K562 (cell line): ENCODE data around the gene NRXN3. TPM values are rescaled to one million over a fixed set of nuclear protein-coding genes. Genes with fewer than 3 reads are reported as not detected.

Experiments used
- ATAC-seq: fragments of 200-7000 bp; cut with Tn5 transposase; 3 replicates; pipeline ENCODE4 v1.9.1; 2020; ENCODE audit warnings: moderate library complexity
- BruUV-seq: library from RNA; stranded (reverse); fragments of 400-500 nt; replicated peaks from 2 replicates; lab custom pipeline; 2021; lab: Mats Ljungman, UMichigan
- CTCF ChIA-PET: fragments of 300-600 bp; formaldehyde crosslinking; extraction: SDS; loops from one replicate; lab custom pipeline; 2021; ENCODE audit warnings: low intra/inter-chr PET ratio; lab: Yijun Ruan, JAX
- POLR2A ChIA-PET: fragments of 300-600, 350-650 bp; sonication (Branson Sonifier 250); formaldehyde crosslinking; extraction: SDS; loops from one replicate; lab custom pipeline; 2021; ENCODE audit warnings: antibody characterized with exemption, inconsistent platforms; lab: Yijun Ruan, JAX
- DNase-seq, 4 experiments: peaks; one replicate each; pipeline versions ENCODE4 v3.0.0 to v3.0.0-alpha.2; 2011 to 2018; ENCODE audit warnings: low spot score in 3 of 4, mixed read lengths in 3 of 4; ENCODE audit errors: extremely low read depth in 1 of 4
- FAIRE-seq: peaks from 2 replicates; lab custom pipeline; 2011; peaks lifted over from hg19 to GRCh38; lab: Jason Lieb, UNC
- H2AFZ ChIP-seq: 2 replicates; pipeline ENCODE4 v1.6.0; 2011; ENCODE audit warnings: low read depth, low read length, control low read depth, inconsistent platforms
- H3K27ac ChIP-seq: fragments of 200-600 bp; 3 replicates; pipeline ENCODE4 v1.8.0; 2011; ENCODE audit warnings: low read depth, mild to moderate bottlenecking, control low read depth, inconsistent platforms, low read length, moderate library complexity, mixed read lengths; ENCODE audit errors: extremely low read depth
- H3K27me3 ChIP-seq, 2 experiments: fragments of 300-600 bp in 1 of 2; 2 replicates in 1 of 2; 3 replicates in 1 of 2; pipeline versions ENCODE4 v1.6.0 to v1.8.0; 2011; ENCODE audit warnings: inconsistent platforms in 2 of 2, low read length in 2 of 2, mild to moderate bottlenecking in 1 of 2, mixed read lengths in 1 of 2, moderate library complexity in 1 of 2; ENCODE audit not compliant: control insufficient read depth in 2 of 2, insufficient read depth in 2 of 2
- H3K36me3 ChIP-seq: fragments of 300-600 bp; 3 replicates; pipeline ENCODE4 v1.8.0; 2011; ENCODE audit warnings: mild to moderate bottlenecking, low read length, inconsistent platforms; ENCODE audit not compliant: control insufficient read depth, insufficient read depth
- H3K4me1 ChIP-seq, 2 experiments: fragments of 200-600 bp in 1 of 2; replicated peaks in 1 of 2; 2 replicates in 1 of 2; 3 replicates in 1 of 2; pipeline versions ENCODE4 v1.5.1 to v1.8.0; 2011; ENCODE audit warnings: inconsistent platforms in 2 of 2, low read length in 2 of 2, mild to moderate bottlenecking in 1 of 2, mixed read lengths in 1 of 2, moderate library complexity in 1 of 2; ENCODE audit not compliant: control insufficient read depth in 2 of 2, insufficient read depth in 2 of 2
- H3K4me2 ChIP-seq: 2 replicates; pipeline ENCODE4 v1.6.1; 2011; ENCODE audit warnings: low read length, control low read depth, inconsistent platforms, mixed read lengths; ENCODE audit not compliant: insufficient read depth
- H3K4me3 ChIP-seq: fragments of 200-600 bp; sonication (generic), shearing (Covaris generic); 2 replicates; pipeline ENCODE4 v1.5.1; 2016; ENCODE audit warnings: control low read depth, inconsistent platforms
- H3K79me2 ChIP-seq: fragments of 200-600 bp; 3 replicates; pipeline ENCODE4 v1.8.0; 2011; ENCODE audit warnings: low read length, inconsistent platforms; ENCODE audit not compliant: control insufficient read depth, insufficient read depth
- H3K9ac ChIP-seq, 2 experiments: 2 replicates each; pipeline versions ENCODE4 v1.6.0 to v1.6.1; 2011; ENCODE audit warnings: low read depth in 2 of 2, low read length in 2 of 2, control low read depth in 1 of 2, inconsistent platforms in 1 of 2, mild to moderate bottlenecking in 1 of 2, mixed read lengths in 1 of 2; ENCODE audit not compliant: insufficient read depth in 1 of 2
- H3K9me1 ChIP-seq: one replicate; pipeline ENCODE4 v1.6.0; 2011; ENCODE audit warnings: inconsistent platforms, mild to moderate bottlenecking, low read length, moderate library complexity; ENCODE audit not compliant: control insufficient read depth, insufficient read depth
- H3K9me3 ChIP-seq: replicated peaks from 2 replicates; pipeline ENCODE4 v1.5.1; 2011; ENCODE audit warnings: low read depth, low read length, inconsistent platforms; ENCODE audit not compliant: control insufficient read depth, insufficient read depth
- H4K20me1 ChIP-seq: replicated peaks from 2 replicates; pipeline ENCODE4 v1.6.1; 2011; ENCODE audit warnings: low read length, inconsistent platforms, mixed read lengths; ENCODE audit not compliant: control insufficient read depth, insufficient read depth
- ATF3 ChIP-seq, 2 experiments: fragments of 450-650 bp in 1 of 2; sonication (generic) in 1 of 2; formaldehyde crosslinking in 1 of 2; IDR thresholded peaks in 1 of 2; conservative IDR thresholded peaks in 1 of 2; 2 replicates each; pipeline versions ENCODE4 v1.6.1 to v1.8.1; 2016 to 2023; ENCODE audit warnings: mild to moderate bottlenecking in 2 of 2, moderate library complexity in 2 of 2, inconsistent platforms in 1 of 2, missing genetic modification reagents in 1 of 2
- ETV5 ChIP-seq: sonication (generic); formaldehyde crosslinking; IDR thresholded peaks from 2 replicates; pipeline ENCODE4 v1.4.0; 2020; ENCODE audit warnings: low read depth, mild to moderate bottlenecking, missing genetic modification reagents
- NR4A1 ChIP-seq, 2 experiments: fragments of 250-450 bp in 1 of 2; fragments of 450-650 bp in 1 of 2; sonication (Bioruptor Pico) in 1 of 2; IDR thresholded peaks; 2 replicates each; pipeline versions ENCODE4 v1.4.0 to v1.6.1; 2016 to 2020; ENCODE audit warnings: mild to moderate bottlenecking in 2 of 2, missing compliant biosample characterization in 1 of 2, missing genetic modification characterization in 1 of 2, moderate library complexity in 1 of 2
- SP2 ChIP-seq: IDR thresholded peaks from 2 replicates; pipeline ENCODE4 v1.6.1; 2011; ENCODE audit warnings: mild to moderate bottlenecking, low read depth, low read length, moderate library complexity; ENCODE audit not compliant: poor library complexity, severe bottlenecking; ENCODE audit errors: extremely low read depth
- ZBTB1 ChIP-seq: sonication (generic); formaldehyde crosslinking; IDR thresholded peaks from 2 replicates; pipeline ENCODE4 v1.8.1; 2023; ENCODE audit warnings: missing genetic modification reagents, low read depth, mild to moderate bottlenecking, borderline replicate concordance
- ZNF561 ChIP-seq: fragments of 450-650 bp; formaldehyde crosslinking; conservative IDR thresholded peaks from 2 replicates; pipeline ENCODE4 v1.4.0; 2020; ENCODE audit warnings: mild to moderate bottlenecking, moderate library complexity
- WGBS: fragments of 100-300 bp; shearing (Covaris generic); methylation state at CpG from one replicate; pipeline ENCODE4 v1.1.6; 2016; ENCODE audit warnings: low coverage, mixed read lengths; ENCODE audit not compliant: insufficient coverage; ENCODE audit errors: missing lambda C conversion rate; 5-methylcytosine and 5-hydroxymethylcytosine counted together
- in situ Hi-C: fragments of 300-500 bp; cut with MboI; formaldehyde crosslinking; loops from 4 replicates; pipeline ENCODE4 v1.15.0; 2018; ENCODE audit warnings: inconsistent platforms, mixed read lengths
- intact Hi-C: fragments of 100-400 bp; cut with micrococcal nuclease; formaldehyde crosslinking; loops from 2 replicates; pipeline ENCODE4 v1.14.2; 2022
- polyA plus RNA-seq, 8 experiments: library from polyadenylated mRNA; depleted of rRNA in 4 of 8; stranded (reverse) in 5 of 8; unstranded in 3 of 8; fragments of >200 nt; fragmentation: Nextera tagmentation in 2 of 8; fragmentation: Illumina TruSeq in 1 of 8; extraction: Ambion mirVana in 2 of 8; extraction: Trizol in 1 of 8; gene quantifications; 2 replicates each; pipeline versions ENCODE4 v1.2.1 to v1.2.3, GENCODE V29; 2011 to 2014; ENCODE audit warnings: inconsistent platforms in 1 of 8, missing spikeins in 1 of 8
- total RNA-seq, 7 experiments: library from RNA; depleted of rRNA in 6 of 7; stranded (reverse); fragments of >200 nt in 6 of 7; fragmentation: Illumina TruSeq in 2 of 7; extraction: Trizol in 2 of 7; gene quantifications; 2 replicates each; pipeline versions ENCODE4 v1.2.1 to v1.2.3, GENCODE V29; 2011 to 2021; ENCODE audit warnings: low replicate concordance in 1 of 7

The NRXN3 gene
- total and polyA plus RNA-seq, 9 of the 15 experiments (the other 6 are each of a cell fraction or from before 2014, with no cell fraction given), result 0.09 TPM; not detected in 8

GRCh38 chr14:78534141-78534540, 364.0 kb downstream of the NRXN3 start:
- no peak for FAIRE-seq
- in situ Hi-C loops (no loop called here), intact Hi-C loops (no loop called here)
- H2AFZ ChIP-seq, result no peak overlapping the region
- CTCF ChIA-PET, result no interaction called here
- no peak overlapping the region for H3K4me3 ChIP-seq
- POLR2A ChIA-PET, result interaction anchor here (0.6 kb wide), 1 partner anchor 32 kb away, joined by 3 read pairs; no protein-coding TSS in a partner anchor
- no peaks in the 10 kb centered on the region for H4K20me1 ChIP-seq
- no peak for ATAC-seq
- no peaks in the 10 kb centered on the region for H3K27me3 ChIP-seq
- no peak overlapping the region for H3K4me2 ChIP-seq
- WGBS, result 0% methylated on average over 2 of the region's 2 CpGs
- no peaks in the 10 kb centered on the region for H3K9me1 ChIP-seq
- DNase-seq, result no peak
- H3K36me3 ChIP-seq, result no peaks in the 10 kb centered on the region
- H3K79me2 ChIP-seq, result no peaks in the 10 kb centered on the region
- H3K27ac ChIP-seq, result no peak overlapping the region
- H3K9me3 ChIP-seq, result no peaks in the 10 kb centered on the region
- no peak for TF ChIP-seq ATF3 (IDR thresholded peaks at IDR 0.05)
- TF ChIP-seq ATF3 (CRISPR knock-in tag; conservative IDR thresholded peaks at IDR 0.05), result no peak
- no peak for TF ChIP-seq ZNF561 (CRISPR knock-in tag)
- TF ChIP-seq ETV5 (CRISPR knock-in tag), result no peak
- no peak for TF ChIP-seq NR4A1 (CRISPR knock-in tag; IDR thresholded peaks at IDR 0.05)
- TF ChIP-seq NR4A1 (tag; IDR thresholded peaks at IDR 0.05), result no peak
- TF ChIP-seq ZBTB1 (CRISPR knock-in tag), result no peak
- no peak for TF ChIP-seq SP2
- H3K9ac ChIP-seq, result no peak overlapping the region
- H3K4me1 ChIP-seq, result no peaks in the 10 kb centered on the region
- BruUV-seq, result no TSS peak
